Measurements from ENCODE around the gene KCNH3.

GRCh38 chr12:49582201-49582600 lies 43.4 kb downstream of the KCNH3 start:
- TF ChIP-seq, protein P1, sequence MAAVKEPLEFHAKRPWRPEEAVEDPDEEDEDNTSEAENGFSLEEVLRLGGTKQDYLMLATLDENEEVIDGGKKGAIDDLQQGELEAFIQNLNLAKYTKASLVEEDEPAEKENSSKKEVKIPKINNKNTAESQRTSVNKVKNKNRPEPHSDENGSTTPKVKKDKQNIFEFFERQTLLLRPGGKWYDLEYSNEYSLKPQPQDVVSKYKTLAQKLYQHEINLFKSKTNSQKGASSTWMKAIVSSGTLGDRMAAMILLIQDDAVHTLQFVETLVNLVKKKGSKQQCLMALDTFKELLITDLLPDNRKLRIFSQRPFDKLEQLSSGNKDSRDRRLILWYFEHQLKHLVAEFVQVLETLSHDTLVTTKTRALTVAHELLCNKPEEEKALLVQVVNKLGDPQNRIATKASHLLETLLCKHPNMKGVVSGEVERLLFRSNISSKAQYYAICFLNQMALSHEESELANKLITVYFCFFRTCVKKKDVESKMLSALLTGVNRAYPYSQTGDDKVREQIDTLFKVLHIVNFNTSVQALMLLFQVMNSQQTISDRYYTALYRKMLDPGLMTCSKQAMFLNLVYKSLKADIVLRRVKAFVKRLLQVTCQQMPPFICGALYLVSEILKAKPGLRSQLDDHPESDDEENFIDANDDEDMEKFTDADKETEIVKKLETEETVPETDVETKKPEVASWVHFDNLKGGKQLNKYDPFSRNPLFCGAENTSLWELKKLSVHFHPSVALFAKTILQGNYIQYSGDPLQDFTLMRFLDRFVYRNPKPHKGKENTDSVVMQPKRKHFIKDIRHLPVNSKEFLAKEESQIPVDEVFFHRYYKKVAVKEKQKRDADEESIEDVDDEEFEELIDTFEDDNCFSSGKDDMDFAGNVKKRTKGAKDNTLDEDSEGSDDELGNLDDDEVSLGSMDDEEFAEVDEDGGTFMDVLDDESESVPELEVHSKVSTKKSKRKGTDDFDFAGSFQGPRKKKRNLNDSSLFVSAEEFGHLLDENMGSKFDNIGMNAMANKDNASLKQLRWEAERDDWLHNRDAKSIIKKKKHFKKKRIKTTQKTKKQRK (IDR thresholded peaks at IDR 0.05; ENCODE audit: low read depth, low read length): no peak
- TF ChIP-seq KLF5 (IDR thresholded peaks at IDR 0.05; ENCODE audit: partially characterized antibody) (no peak), EZH2 (IDR thresholded peaks at IDR 0.05; ENCODE audit: borderline replicate concordance, control insufficient read depth, low read depth, low read length) (no peak), MXI1 (IDR thresholded peaks at IDR 0.05; ENCODE audit: low read depth, low read length) (no peak), NR2C2 (IDR thresholded peaks at IDR 0.05; ENCODE audit: borderline replicate concordance, control insufficient read depth, insufficient read length, low read depth) (no peak), RFX5 (IDR thresholded peaks at IDR 0.05; ENCODE audit: low read depth, low read length) (no peak), CTCF (IDR thresholded peaks at IDR 0.05 in 2 of 3, conservative IDR thresholded peaks at IDR 0.05 in 1 of 3; ENCODE audit: control insufficient read depth in 2 of 3, extremely low read depth in 1 of 3, insufficient read depth in 1 of 3, low read depth in 3 of 3, low read length in 3 of 3) (no peak), E2F8 (IDR thresholded peaks at IDR 0.05; ENCODE audit: low read depth, partially characterized antibody) (no peak), EP300 (IDR thresholded peaks at IDR 0.05; ENCODE audit: borderline replicate concordance in 1 of 2, control insufficient read depth in 1 of 2, low read depth in 2 of 2, low read length in 2 of 2) (no peak), LARP7 (IDR thresholded peaks at IDR 0.05) (no peak), POLR2A (IDR thresholded peaks at IDR 0.05; ENCODE audit: low read depth, low read length) (no peak), CEBPB (IDR thresholded peaks at IDR 0.05; ENCODE audit: borderline replicate concordance in 1 of 2, low read depth in 2 of 2, low read length in 2 of 2) (no peak)
- TF ChIP-seq, protein P2, sequence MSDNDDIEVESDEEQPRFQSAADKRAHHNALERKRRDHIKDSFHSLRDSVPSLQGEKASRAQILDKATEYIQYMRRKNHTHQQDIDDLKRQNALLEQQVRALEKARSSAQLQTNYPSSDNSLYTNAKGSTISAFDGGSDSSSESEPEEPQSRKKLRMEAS (IDR thresholded peaks at IDR 0.05; ENCODE audit: low read depth, low read length): no peak
- TF ChIP-seq, protein P3, sequence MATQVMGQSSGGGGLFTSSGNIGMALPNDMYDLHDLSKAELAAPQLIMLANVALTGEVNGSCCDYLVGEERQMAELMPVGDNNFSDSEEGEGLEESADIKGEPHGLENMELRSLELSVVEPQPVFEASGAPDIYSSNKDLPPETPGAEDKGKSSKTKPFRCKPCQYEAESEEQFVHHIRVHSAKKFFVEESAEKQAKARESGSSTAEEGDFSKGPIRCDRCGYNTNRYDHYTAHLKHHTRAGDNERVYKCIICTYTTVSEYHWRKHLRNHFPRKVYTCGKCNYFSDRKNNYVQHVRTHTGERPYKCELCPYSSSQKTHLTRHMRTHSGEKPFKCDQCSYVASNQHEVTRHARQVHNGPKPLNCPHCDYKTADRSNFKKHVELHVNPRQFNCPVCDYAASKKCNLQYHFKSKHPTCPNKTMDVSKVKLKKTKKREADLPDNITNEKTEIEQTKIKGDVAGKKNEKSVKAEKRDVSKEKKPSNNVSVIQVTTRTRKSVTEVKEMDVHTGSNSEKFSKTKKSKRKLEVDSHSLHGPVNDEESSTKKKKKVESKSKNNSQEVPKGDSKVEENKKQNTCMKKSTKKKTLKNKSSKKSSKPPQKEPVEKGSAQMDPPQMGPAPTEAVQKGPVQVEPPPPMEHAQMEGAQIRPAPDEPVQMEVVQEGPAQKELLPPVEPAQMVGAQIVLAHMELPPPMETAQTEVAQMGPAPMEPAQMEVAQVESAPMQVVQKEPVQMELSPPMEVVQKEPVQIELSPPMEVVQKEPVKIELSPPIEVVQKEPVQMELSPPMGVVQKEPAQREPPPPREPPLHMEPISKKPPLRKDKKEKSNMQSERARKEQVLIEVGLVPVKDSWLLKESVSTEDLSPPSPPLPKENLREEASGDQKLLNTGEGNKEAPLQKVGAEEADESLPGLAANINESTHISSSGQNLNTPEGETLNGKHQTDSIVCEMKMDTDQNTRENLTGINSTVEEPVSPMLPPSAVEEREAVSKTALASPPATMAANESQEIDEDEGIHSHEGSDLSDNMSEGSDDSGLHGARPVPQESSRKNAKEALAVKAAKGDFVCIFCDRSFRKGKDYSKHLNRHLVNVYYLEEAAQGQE (IDR thresholded peaks at IDR 0.05; ENCODE audit: low read depth, low read length): no peak
